T-helper 1 cell (primary cell): ENCODE results near the gene ABI3.
A peak's percentile ranks its signal among the peaks of the same experiment; 100 is the strongest.
"Not testable (repeated sequence)": the region's sequence is repeated elsewhere in the genome, so short reads cannot be mapped to it uniquely, and the experiment has no call there.

Experiments
- DNase-seq, 5 donors: peaks; one replicate each; pipeline ENCODE4 v3.0.0-alpha.2; 2012 to 2020
- total RNA-seq, 4 donors: gene quantifications; one replicate each; lab custom pipeline; 2026; lab: John Stamatoyannopoulos, UW

Gene ABI3
- 7.0 to 9.4 (median 7.9) reads per million in 4 donors for total RNA-seq

- peak in 4 of 5 donors; percentile 28 to 84 (median 44) for DNase-seq
These were observed at the start of gene ABI3, which contains the start of gene GNGT2 for GRCh38 chr17:49210158-49211029. Gene ABI3 (plus strand): TSS chr17:49210707. CDS start chr17:49210725, 18 bp downstream. Gene GNGT2 (minus strand): TSS chr17:49210574. CDS start chr17:49207422, 3,152 bp downstream.

- no peak for DNase-seq
These were observed 47.6 kb upstream of the ABI3 start for GRCh38 chr17:49162866-49163265.

DNA sequence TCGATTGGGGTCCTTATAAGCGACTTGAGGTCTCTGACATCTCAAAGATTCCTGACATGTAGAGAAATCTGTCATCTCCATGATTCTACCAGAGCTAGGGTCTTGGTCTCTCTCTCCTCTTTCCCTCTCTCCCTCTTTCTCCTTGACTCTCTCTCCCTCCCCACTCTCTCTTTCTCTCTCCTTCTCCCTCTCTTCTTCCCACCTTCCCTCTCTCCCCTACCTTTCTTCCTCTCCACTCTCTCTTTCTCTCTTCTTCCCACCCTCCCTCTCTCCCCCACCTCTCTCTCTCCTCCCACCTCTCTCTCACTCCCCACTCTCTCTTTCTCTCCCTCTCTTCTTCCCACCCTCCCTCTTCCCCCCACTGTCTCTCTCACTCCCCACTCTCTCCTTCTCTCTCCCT is 45.4 kb upstream of the ABI3 start:
- DNase-seq, result no peak

DNA sequence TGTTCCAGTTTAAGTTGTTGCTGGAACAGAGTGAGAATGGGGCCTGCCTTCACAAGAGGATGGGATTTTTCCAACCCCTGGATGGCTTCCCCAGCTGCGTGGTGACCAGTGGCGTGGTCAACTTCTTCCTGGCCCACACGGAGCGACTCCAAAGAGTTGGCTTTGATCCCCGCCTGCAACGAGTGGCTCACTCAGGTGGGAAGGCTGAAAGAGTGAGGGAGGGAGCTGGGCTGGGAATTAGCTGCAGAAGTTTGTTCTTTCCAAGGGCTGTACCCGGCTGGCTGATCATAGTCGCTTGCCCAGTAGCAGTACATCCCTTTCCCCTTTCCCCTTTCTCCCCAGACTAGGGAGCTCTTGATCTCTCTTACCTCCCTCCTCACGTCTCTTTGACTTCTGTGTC is 41.8 kb upstream of the ABI3 start:
- no peak for DNase-seq

DNA sequence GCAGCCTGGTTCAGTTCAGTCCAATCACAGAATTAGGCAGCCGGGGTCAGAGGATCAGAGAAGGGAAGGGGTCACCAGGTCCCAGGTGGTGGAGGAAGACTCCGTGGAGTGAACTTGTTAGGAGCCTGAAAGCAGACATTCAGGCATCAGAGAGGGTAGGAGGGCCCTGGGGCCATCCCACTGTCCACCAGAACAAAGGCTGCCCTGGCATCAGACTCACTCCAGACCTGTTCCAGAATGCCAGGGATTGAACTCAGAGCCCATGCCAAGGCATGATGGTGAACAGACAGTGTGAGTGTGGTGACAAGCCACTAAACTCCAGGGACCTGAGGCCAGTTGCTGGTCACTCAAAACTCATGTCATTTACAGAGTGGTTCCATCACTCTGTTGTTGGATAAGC is 40.3 kb upstream of the ABI3 start:
- DNase-seq, result no peak

- not testable (repeated sequence) for DNase-seq
These were observed 39.8 kb upstream of the ABI3 start for GRCh38 chr17:49170711-49171110.

DNA sequence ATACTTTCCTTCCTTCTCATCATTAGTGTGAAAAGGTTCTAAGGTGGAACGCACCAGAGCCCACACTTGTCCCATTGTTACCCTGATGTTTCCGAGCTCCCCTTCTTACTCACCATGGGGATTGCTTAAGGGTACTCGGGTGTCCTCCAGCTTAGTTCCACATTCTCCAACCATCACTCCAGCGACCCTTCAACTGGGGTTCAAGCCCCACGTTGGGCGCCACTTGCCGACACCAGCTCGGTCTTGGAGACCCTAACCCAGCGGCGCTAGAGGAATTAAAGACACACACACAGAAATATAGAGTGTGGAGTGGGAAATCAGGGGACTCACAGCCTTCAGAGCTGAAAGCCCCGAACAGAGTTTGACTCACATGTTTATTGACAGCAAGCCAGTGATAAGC is 34.5 kb upstream of the ABI3 start:
- not testable (repeated sequence) for DNase-seq

DNA sequence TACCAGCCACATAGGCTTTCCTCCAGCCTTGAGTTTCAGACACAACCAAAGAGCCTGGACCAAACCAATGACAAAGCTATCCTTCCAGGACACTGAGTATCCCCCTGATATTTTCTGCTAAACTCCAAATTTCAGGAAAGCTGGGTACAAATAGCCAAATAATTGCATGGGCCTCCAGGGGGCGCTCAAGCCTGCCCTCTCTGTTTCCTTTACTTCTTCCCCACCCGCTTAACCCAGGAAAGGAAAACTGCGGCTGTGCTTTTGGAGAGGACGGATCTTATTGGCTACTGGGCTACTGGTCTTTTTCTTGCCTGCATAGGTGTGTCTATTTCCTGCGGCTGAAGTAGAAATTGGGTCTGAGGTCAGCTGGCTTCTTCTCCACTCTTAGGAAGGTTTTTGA is 30.2 kb upstream of the ABI3 start:
- peak; percentile 25 to 62 (median 49) for DNase-seq

DNA sequence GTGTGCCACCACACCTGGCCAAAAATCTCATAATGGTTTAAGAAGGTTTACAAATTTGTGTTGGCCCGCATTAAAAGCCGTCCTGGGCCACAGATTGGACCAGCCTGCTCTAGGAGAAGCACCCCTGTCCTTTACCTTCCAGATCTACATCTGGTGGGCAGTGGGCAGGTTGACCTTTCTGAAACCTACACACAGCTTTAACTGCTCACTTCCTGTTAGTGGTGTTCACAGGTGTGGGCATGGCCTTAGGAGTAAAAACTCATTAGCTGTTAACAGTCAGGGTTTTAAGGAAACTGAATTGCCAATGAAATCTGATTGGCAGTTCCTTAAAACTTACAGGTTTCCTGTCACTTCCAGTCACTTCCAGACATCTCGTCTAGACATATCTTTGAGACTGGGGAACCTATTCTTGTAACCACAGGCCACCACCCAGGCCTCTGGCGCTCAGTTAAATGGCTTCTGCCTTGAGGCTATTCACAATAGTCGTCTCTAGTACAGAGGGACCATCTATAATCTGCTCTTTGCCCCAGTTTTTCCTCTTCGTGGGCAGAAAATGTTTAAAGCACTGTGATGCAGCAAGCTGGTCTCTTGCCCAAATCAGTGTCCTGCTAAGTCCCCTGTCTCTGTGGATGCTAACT is 29.4 kb upstream of the ABI3 start:
- DNase-seq, result no peak

- DNase-seq, result no peak
These were observed 27.2 kb upstream of the ABI3 start for GRCh38 chr17:49183341-49183740.

DNA sequence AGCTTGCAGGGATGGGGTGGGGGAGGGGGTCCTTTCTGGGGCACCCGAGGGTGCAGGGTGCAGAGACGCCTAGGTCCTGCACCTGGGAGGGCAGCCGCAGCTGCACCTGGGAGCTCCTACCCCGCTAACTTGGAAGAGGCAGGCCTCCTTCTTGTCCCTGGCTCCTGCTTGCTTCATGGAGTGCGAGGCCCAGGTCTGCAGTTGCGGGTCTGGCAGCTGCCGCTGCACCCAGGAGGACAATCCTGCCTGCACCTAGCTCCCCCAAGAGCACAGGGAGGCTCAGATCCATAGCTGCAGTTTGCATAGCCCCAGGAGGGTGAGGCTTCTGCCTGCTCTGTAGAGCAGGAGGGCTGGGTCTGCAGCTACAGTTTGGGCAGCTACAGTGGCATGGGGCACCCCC is 26.7 kb upstream of the ABI3 start:
- DNase-seq, result no peak

DNA sequence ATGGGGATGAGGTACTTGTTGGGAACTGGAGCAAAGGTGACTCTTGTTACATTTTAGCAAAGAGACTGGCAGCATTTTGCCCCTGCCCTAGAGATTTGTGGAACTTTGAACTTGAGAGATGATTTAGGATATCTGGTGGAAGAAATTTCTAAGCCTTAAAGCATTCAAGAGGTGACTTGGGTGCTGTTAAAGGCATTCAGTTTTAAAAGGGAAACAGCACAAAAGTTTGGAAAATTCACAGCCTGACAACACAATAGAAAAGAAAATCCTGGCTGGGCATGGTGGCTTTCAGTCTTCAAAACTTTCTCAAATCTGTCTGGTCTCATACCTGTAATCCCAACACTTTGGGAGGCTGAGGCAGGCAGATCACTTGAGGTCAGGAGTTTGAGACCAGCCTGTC is 26.0 kb upstream of the ABI3 start:
- DNase-seq, result not testable (repeated sequence)

GRCh38 chr17:49185381-49185780 is 25.1 kb upstream of the ABI3 start:
- DNase-seq, result not testable (repeated sequence)

DNA sequence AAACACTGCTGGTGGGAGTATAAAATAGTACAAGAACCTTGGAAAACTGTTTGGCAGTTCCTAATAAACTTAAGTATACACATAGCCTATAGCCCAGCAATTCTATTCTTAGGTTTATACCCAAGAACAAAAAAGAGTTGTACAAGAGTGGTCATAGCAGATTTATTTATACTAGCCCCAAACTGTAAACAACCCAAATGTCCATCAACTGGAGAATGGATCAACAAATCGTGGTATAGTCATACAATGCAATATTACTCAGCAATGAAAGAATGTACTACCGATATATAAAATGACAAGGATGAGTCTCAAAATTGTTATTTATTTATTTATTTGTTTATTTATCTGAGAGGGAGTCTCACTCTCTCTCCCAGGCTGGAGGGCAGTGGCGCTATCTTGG is 23.2 kb upstream of the ABI3 start:
- no peak for DNase-seq

GRCh38 chr17:49190932-49191331 is 19.6 kb upstream of the ABI3 start:
- DNase-seq, result no peak

GRCh38 chr17:49191409-49191916 is 19.0 kb upstream of the ABI3 start:
- peak in 1 of 5 donors; percentile 84 for DNase-seq

- peak; percentile 67 to 85 (median 77) for DNase-seq
These were observed 18.4 kb upstream of the ABI3 start for GRCh38 chr17:49191917-49192741.

GRCh38 chr17:49193513-49194296 is 16.8 kb upstream of the ABI3 start:
- peak in 1 of 5 donors; percentile 44 for DNase-seq

GRCh38 chr17:49194297-49194607 is 16.3 kb upstream of the ABI3 start:
- DNase-seq, result no peak

DNA sequence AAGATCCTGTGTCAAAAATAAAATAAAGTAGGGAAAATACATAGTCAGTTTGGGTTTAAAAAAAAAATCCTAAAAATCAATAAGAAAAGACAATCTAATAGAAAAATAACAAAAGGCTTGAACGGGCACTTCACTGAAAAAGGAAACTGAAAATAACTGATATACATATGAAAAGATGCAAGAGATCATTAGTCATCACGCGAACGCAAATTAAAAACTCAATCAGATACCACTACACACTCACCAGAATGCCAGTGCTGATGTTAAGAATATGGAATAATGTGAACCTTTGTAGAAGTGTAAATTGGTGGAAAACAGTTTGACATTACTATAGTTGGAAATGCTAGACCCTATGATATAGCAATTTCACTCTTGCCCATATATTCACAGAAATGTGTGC is 14.8 kb upstream of the ABI3 start:
- DNase-seq, result peak in 1 of 5 donors; percentile 49

GRCh38 chr17:49196520-49196919 is 14.0 kb upstream of the ABI3 start:
- DNase-seq, result no peak

- no peak for DNase-seq
These were observed 13.0 kb upstream of the ABI3 start for GRCh38 chr17:49197346-49197998.
